Choroid plexus epithelial cell (primary cell): ENCODE data around the gene TSSK2.

Source experiments
- DNase-seq: peaks from one replicate; pipeline ENCODE4 v3.0.0-alpha.2; 2010; ENCODE audit warnings: low read depth
- H3K4me3 ChIP-seq: 2 replicates; pipeline ENCODE4 v1.5.1; 2011; ENCODE audit warnings: low read depth, mild to moderate bottlenecking, control low read depth, low read length, moderate library complexity
- TF ChIP-seq, protein P1 (sequence below): conservative IDR thresholded peaks from 2 replicates; pipeline ENCODE4 v1.5.1; 2011; ENCODE audit warnings: low read depth, mild to moderate bottlenecking, control low read depth, inconsistent platforms, low read length, moderate library complexity

The TSSK2 gene

GRCh38 chr22:19129871-19130270, 1.2 kb upstream of the TSSK2 start:
- DNase-seq, result no peak
- TF ChIP-seq, protein P1, sequence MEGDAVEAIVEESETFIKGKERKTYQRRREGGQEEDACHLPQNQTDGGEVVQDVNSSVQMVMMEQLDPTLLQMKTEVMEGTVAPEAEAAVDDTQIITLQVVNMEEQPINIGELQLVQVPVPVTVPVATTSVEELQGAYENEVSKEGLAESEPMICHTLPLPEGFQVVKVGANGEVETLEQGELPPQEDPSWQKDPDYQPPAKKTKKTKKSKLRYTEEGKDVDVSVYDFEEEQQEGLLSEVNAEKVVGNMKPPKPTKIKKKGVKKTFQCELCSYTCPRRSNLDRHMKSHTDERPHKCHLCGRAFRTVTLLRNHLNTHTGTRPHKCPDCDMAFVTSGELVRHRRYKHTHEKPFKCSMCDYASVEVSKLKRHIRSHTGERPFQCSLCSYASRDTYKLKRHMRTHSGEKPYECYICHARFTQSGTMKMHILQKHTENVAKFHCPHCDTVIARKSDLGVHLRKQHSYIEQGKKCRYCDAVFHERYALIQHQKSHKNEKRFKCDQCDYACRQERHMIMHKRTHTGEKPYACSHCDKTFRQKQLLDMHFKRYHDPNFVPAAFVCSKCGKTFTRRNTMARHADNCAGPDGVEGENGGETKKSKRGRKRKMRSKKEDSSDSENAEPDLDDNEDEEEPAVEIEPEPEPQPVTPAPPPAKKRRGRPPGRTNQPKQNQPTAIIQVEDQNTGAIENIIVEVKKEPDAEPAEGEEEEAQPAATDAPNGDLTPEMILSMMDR, result no peak
- no peak overlapping the region for H3K4me3 ChIP-seq

GRCh38 chr22:19131685-19132015, 542 bp downstream of the TSSK2 start:
- no peak for DNase-seq
- TF ChIP-seq, protein P1, result no peak
- no peak overlapping the region for H3K4me3 ChIP-seq

DNA sequence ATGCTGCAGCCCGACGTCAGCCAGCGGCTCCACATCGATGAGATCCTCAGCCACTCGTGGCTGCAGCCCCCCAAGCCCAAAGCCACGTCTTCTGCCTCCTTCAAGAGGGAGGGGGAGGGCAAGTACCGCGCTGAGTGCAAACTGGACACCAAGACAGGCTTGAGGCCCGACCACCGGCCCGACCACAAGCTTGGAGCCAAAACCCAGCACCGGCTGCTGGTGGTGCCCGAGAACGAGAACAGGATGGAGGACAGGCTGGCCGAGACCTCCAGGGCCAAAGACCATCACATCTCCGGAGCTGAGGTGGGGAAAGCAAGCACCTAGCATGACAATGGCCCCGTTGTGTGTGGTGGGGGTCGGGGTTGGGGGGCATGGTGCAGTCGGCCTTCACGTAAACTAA, 1.0 kb downstream of the TSSK2 start:
- TF ChIP-seq, protein P1, result no peak
- no peak for DNase-seq
- H3K4me3 ChIP-seq, result no peak overlapping the region

DNA sequence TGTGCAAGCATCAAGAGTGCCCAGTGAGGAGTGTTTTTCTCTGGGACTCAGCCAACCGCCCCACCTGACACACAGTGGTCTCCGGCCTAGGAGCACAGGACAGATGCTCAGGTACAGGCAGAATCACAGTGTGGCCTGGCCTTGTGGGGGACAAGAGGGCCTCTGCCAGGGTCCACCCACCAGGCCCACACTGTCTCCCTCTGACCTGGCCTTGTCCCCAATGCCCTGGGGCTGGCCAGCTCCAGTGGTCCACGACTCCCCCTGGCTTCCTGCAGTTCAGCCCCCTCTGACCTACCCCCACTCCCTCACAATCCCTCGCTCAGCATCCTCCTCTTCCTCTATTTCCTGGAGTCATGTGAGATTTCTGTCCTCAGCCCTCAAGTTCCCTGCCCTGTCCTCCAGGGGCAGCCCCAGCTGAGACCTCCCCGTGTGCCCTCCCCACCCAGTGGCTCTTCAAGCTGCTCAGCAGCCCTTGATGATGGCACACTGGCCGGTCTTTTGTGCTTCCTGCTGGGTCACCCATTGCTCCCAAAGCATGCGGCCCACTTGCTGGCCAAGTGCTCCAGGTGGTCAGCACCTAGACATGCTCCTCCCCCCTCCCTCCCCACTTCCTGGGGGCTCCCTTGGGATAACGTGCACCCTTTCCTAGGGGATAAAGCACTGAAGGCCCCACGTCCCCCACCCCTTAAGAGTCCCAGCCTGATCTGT, 1.7 kb downstream of the TSSK2 start:
- H3K4me3 ChIP-seq, result no peak overlapping the region
- no peak for DNase-seq
- TF ChIP-seq, protein P1, result no peak

GRCh38 chr22:19133561-19133960, 2.5 kb downstream of the TSSK2 start:
- no peak overlapping the region for H3K4me3 ChIP-seq
- DNase-seq, result no peak
- TF ChIP-seq, protein P1, result no peak

- DNase-seq, result no peak
These were observed 3.2 kb downstream of the TSSK2 start for GRCh38 chr22:19134176-19134831.

More at GRCh38 chr22:19134176-19134831, 3.2 kb downstream of the TSSK2 start:
- TF ChIP-seq, protein P1, result no peak
- no peak overlapping the region for H3K4me3 ChIP-seq
